Activated naive CD8-positive, alpha-beta T cell treated with anti-CD3 and anti-CD28 coated beads for 36 hours (primary cell): ENCODE data around the gene ATF5. TPM values are rescaled to one million over a fixed set of nuclear protein-coding genes. Genes with fewer than 3 reads are reported as not detected.
"Not testable (repeated sequence)": the region's sequence is repeated elsewhere in the genome, so short reads cannot be mapped to it uniquely, and the experiment has no call there.

ENCODE experiments used
- DNase-seq: peaks from one replicate; pipeline ENCODE4 v3.0.0; 2021
- H3K27ac Mint-ChIP-seq: one replicate; pipeline ENCODE4 v1.8.0; 2022; ENCODE audit warnings: mild to moderate bottlenecking, moderate library complexity, mixed read lengths
- H3K27me3 Mint-ChIP-seq: one replicate; pipeline ENCODE4 v1.8.0; 2022; ENCODE audit warnings: mild to moderate bottlenecking, mixed read lengths
- H3K36me3 Mint-ChIP-seq: one replicate; pipeline ENCODE4 v1.8.0; 2021; ENCODE audit warnings: mild to moderate bottlenecking, mixed read lengths
- H3K4me1 Mint-ChIP-seq: one replicate; pipeline ENCODE4 v1.8.0; 2021; ENCODE audit warnings: mixed read lengths
- H3K4me3 Mint-ChIP-seq: one replicate; pipeline ENCODE4 v1.8.0; 2022; ENCODE audit warnings: mild to moderate bottlenecking, moderate library complexity, mixed read lengths
- H3K9me3 Mint-ChIP-seq: one replicate; pipeline ENCODE4 v1.8.0; 2022; ENCODE audit warnings: mixed read lengths
- total RNA-seq, 2 experiments: library from RNA; stranded (reverse); gene quantifications; one replicate each; pipeline ENCODE4 v1.2.3, GENCODE V29; 2021

The ATF5 gene
- total RNA-seq, 2 experiments from 2014 or later: 23.4 to 25.4 TPM

GRCh38 chr19:49944567-49944966, 15.6 kb downstream of the ATF5 start:
- H3K9me3 Mint-ChIP-seq: not testable (repeated sequence)

GRCh38 chr19:49946415-49946814, 17.4 kb downstream of the ATF5 start:
- no peaks in the 10 kb centered on the region for H3K36me3 Mint-ChIP-seq
- H3K27ac Mint-ChIP-seq: no peak overlapping the region
- no peaks in the 10 kb centered on the region for H3K9me3 Mint-ChIP-seq

More at GRCh38 chr19:49944567-49944966, 15.6 kb downstream of the ATF5 start:
- DNase-seq, H3K36me3 Mint-ChIP-seq, H3K4me3 Mint-ChIP-seq, H3K27ac Mint-ChIP-seq: not testable (repeated sequence)
- H3K4me1 Mint-ChIP-seq: peaks cover 16% of the 10 kb centered on the region
- H3K27me3 Mint-ChIP-seq: peaks cover 11% of the 10 kb centered on the region

DNA sequence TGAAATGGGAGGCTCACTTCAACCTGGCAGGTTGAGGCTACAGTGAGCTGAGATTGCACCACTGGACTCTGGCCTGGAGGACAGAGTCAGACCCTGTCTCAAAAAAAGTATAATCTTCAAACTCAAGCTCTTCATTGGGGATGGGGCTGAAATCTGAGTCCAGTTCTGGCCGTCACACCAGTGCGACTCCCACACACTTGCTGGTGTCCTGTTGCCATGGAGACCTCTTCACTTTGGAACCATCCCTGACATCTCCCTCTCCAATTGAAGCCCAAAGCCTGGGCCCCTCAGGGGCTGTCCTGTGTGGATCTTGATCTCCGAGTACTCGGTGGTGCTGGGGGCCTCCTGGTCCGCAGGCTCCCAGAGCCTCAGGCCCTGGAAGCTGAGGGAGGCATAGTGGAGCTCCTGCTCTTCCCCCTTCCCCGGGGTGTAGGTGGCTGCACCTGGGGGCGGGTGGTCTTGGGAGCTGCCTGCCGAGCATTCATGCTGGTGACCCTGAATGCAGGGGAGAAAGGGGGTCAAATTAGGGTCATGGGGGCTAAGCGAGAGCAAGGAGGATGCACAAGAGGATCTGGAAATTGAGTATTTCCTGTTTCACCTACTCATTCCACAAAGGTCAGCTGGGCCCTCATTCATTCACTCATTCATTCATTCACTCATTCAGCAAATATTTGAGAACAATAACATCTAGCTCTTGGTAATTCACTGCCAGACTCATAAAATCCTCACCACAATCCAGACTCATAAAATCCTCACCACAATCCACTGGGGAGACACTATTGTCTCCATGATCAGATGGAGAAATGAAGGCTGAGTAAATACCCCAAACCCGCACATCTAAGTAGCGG, 21.0 kb downstream of the ATF5 start:
- DNase-seq: no peak
- H3K36me3 Mint-ChIP-seq: no peaks in the 10 kb centered on the region
- H3K27me3 Mint-ChIP-seq: peaks cover 26% of the 10 kb centered on the region
- H3K9me3 Mint-ChIP-seq: no peaks in the 10 kb centered on the region
- no peak overlapping the region for H3K4me3 Mint-ChIP-seq
- H3K4me1 Mint-ChIP-seq: peaks cover 12% of the 10 kb centered on the region
- no peak overlapping the region for H3K27ac Mint-ChIP-seq

More at GRCh38 chr19:49946415-49946814, 17.4 kb downstream of the ATF5 start:
- Mint-ChIP-seq H3K27me3 (peaks cover 23% of the 10 kb centered on the region), H3K4me1 (peaks cover 11% of the 10 kb centered on the region), H3K4me3 (no peak overlapping the region)
- DNase-seq: no peak

DNA sequence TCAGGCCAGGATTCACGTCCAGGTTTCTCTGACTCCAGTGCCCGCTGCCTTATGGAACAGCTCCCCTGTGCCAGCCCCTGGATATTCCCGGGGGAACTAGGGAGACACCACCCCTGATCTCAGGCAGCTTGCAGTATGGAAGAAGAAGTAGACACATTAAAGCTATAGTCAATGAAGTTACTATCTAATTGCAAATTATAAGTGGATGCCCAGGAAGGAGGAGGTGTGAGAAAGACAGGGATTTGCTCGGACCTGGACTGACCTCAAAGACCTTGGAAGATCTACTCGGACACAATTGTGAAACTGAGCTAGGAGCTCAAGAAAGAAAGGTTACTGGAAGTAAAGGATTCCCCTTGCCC, 21.6 kb downstream of the ATF5 start:
- peaks cover 26% of the 10 kb centered on the region for H3K27me3 Mint-ChIP-seq
- no peak overlapping the region for H3K27ac Mint-ChIP-seq
- no peak for DNase-seq
- no peaks in the 10 kb centered on the region for H3K36me3 Mint-ChIP-seq
- H3K4me1 Mint-ChIP-seq: peaks cover 12% of the 10 kb centered on the region
- H3K4me3 Mint-ChIP-seq: no peak overlapping the region
- no peaks in the 10 kb centered on the region for H3K9me3 Mint-ChIP-seq

- H3K27me3 Mint-ChIP-seq: peaks cover 26% of the 10 kb centered on the region
- H3K27ac Mint-ChIP-seq: no peak overlapping the region
- no peak for DNase-seq
- H3K4me3 Mint-ChIP-seq: no peak overlapping the region
- peaks cover 12% of the 10 kb centered on the region for H3K4me1 Mint-ChIP-seq
- no peaks in the 10 kb centered on the region for H3K36me3 Mint-ChIP-seq
- no peaks in the 10 kb centered on the region for H3K9me3 Mint-ChIP-seq
These were observed 22.0 kb downstream of the ATF5 start for GRCh38 chr19:49950956-49951526.

- DNase-seq: no peak
- H3K4me3 Mint-ChIP-seq: no peak overlapping the region
- H3K4me1 Mint-ChIP-seq: peaks cover 12% of the 10 kb centered on the region
These were observed 22.9 kb downstream of the ATF5 start for GRCh38 chr19:49951806-49952478.

DNA sequence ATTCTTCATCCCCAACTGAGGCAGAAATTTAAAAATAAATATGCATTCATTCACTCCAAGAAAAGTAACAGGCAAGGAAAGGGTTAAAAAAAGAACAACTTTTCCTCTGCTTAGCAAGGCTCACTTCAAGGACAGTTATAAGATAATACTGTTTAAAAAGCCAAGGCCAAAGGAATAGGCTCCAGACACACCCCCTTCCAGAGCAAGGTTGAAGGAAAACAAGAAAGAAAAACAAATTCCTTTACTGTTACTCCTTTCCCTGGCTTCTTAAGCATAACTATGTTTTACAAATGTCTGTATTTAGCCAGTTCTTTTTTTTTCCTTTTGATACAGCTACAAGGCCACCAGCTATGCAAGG, 23.5 kb downstream of the ATF5 start:
- Mint-ChIP-seq H3K27ac (no peak overlapping the region), H3K27me3 (peaks cover 26% of the 10 kb centered on the region), H3K9me3 (no peaks in the 10 kb centered on the region), H3K4me1 (peaks cover 12% of the 10 kb centered on the region), H3K36me3 (no peaks in the 10 kb centered on the region), H3K4me3 (no peak overlapping the region)
- no peak for DNase-seq

More at GRCh38 chr19:49951806-49952478, 22.9 kb downstream of the ATF5 start:
- no peak overlapping the region for H3K27ac Mint-ChIP-seq
- H3K36me3 Mint-ChIP-seq: no peaks in the 10 kb centered on the region
- no peaks in the 10 kb centered on the region for H3K9me3 Mint-ChIP-seq
- H3K27me3 Mint-ChIP-seq: peaks cover 26% of the 10 kb centered on the region

GRCh38 chr19:49952906-49953305, 23.9 kb downstream of the ATF5 start:
- no peaks in the 10 kb centered on the region for H3K9me3 Mint-ChIP-seq
- no peak for DNase-seq
- no peak overlapping the region for H3K4me3 Mint-ChIP-seq
- no peak overlapping the region for H3K27ac Mint-ChIP-seq
- H3K27me3 Mint-ChIP-seq: peaks cover 24% of the 10 kb centered on the region
- peaks cover 12% of the 10 kb centered on the region for H3K4me1 Mint-ChIP-seq
- H3K36me3 Mint-ChIP-seq: no peaks in the 10 kb centered on the region

GRCh38 chr19:49953416-49953815, 24.4 kb downstream of the ATF5 start:
- no peaks in the 10 kb centered on the region for H3K9me3 Mint-ChIP-seq
- no peaks in the 10 kb centered on the region for H3K36me3 Mint-ChIP-seq
- H3K4me3 Mint-ChIP-seq: no peak overlapping the region
- peaks cover 12% of the 10 kb centered on the region for H3K4me1 Mint-ChIP-seq
- H3K27me3 Mint-ChIP-seq: peaks cover 23% of the 10 kb centered on the region
- H3K27ac Mint-ChIP-seq: no peak overlapping the region
- no peak for DNase-seq

GRCh38 chr19:49954092-49954829, 25.3 kb downstream of the ATF5 start:
- Mint-ChIP-seq H3K36me3 (no peaks in the 10 kb centered on the region), H3K4me3 (no peak overlapping the region), H3K27me3 (peaks cover 23% of the 10 kb centered on the region), H3K9me3 (no peaks in the 10 kb centered on the region), H3K4me1 (peaks cover 12% of the 10 kb centered on the region), H3K27ac (no peak overlapping the region)
- DNase-seq: no peak

- Mint-ChIP-seq H3K27me3 (peaks cover 21% of the 10 kb centered on the region), H3K9me3 (no peaks in the 10 kb centered on the region), H3K27ac (no peak overlapping the region), H3K4me1 (peaks cover 12% of the 10 kb centered on the region), H3K4me3 (no peak overlapping the region), H3K36me3 (no peaks in the 10 kb centered on the region)
- DNase-seq: no peak
These were observed 25.9 kb downstream of the ATF5 start for GRCh38 chr19:49954933-49955332.

- Mint-ChIP-seq H3K27me3 (peaks cover 15% of the 10 kb centered on the region), H3K4me3 (no peak overlapping the region), H3K4me1 (peaks cover 10% of the 10 kb centered on the region), H3K27ac (no peak overlapping the region), H3K36me3 (no peaks in the 10 kb centered on the region), H3K9me3 (no peaks in the 10 kb centered on the region)
- DNase-seq: no peak
These were observed 27.1 kb downstream of the ATF5 start for GRCh38 chr19:49956115-49956495.

DNA sequence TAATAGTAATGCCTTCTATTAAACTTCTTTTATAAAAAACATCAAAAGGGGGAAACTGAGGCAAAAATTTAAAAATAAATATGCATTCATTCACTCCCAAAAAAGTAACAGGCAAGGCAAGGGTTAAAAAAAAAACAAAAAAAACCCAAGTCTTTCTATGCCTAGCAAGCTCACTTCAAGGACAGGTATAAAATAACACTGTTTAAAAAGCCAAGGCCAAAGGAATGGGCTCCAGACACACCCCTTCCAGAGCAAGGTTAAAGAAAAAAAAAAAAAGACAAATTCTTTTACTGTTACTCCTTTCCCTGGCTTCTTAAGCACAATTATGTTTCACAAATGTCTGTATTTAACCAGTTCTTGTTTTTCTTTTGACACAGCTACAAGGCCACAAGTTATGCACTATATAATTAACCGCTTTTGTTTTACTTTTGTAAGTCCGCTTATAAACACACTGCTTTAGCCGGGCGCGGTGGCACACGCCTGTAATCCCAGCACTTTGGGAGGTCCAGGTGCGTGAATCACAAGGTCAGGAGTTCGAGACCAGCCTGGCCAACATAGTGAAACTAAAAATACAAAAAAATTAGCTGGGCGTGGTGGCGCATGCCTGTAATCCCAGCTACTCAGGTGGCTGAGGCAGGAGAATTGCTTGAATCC, 28.4 kb downstream of the ATF5 start:
- no peak overlapping the region for H3K27ac Mint-ChIP-seq
- H3K36me3 Mint-ChIP-seq: no peaks in the 10 kb centered on the region
- no peak for DNase-seq
- no peaks in the 10 kb centered on the region for H3K9me3 Mint-ChIP-seq
- peaks cover 17% of the 10 kb centered on the region for H3K27me3 Mint-ChIP-seq
- peaks cover 10% of the 10 kb centered on the region for H3K4me1 Mint-ChIP-seq
- no peak overlapping the region for H3K4me3 Mint-ChIP-seq

- peaks cover 17% of the 10 kb centered on the region for H3K27me3 Mint-ChIP-seq
- not testable (repeated sequence) for H3K4me3 Mint-ChIP-seq, H3K27ac Mint-ChIP-seq, DNase-seq, H3K9me3 Mint-ChIP-seq, H3K36me3 Mint-ChIP-seq
- peaks cover 10% of the 10 kb centered on the region for H3K4me1 Mint-ChIP-seq
These were observed 29.1 kb downstream of the ATF5 start for GRCh38 chr19:49958144-49958543.
